Tibial nerve (tissue), 4 donors: Measurements from ENCODE around the gene ST13.

Experiments used
- EP300 ChIP-seq, 2 donors: sonication (generic); formaldehyde crosslinking; IDR thresholded peaks; one replicate each; pipeline ENCODE4 v1.6.1; 2017; ENCODE audit warnings: antibody characterized with exemption in 2 of 2, mild to moderate bottlenecking in 1 of 2
- POLR2A ChIP-seq, 2 donors: fragments of 450-650 bp; IDR thresholded peaks; one replicate each; pipeline ENCODE4 v1.6.1; 2017; ENCODE audit warnings: antibody characterized with exemption in 2 of 2, mild to moderate bottlenecking in 2 of 2, moderate library complexity in 2 of 2
- TF ChIP-seq, protein P1 (sequence below), 5 experiments: fragments of 200-600 bp in 3 of 5; fragments of 450-650 bp in 2 of 5; sonication (generic) in 3 of 5; IDR thresholded peaks; one replicate each; pipeline ENCODE4 v1.5.1; 2016 to 2019; ENCODE audit warnings: antibody characterized with exemption in 5 of 5, mild to moderate bottlenecking in 3 of 5, moderate library complexity in 2 of 5

- TF ChIP-seq, protein P1, sequence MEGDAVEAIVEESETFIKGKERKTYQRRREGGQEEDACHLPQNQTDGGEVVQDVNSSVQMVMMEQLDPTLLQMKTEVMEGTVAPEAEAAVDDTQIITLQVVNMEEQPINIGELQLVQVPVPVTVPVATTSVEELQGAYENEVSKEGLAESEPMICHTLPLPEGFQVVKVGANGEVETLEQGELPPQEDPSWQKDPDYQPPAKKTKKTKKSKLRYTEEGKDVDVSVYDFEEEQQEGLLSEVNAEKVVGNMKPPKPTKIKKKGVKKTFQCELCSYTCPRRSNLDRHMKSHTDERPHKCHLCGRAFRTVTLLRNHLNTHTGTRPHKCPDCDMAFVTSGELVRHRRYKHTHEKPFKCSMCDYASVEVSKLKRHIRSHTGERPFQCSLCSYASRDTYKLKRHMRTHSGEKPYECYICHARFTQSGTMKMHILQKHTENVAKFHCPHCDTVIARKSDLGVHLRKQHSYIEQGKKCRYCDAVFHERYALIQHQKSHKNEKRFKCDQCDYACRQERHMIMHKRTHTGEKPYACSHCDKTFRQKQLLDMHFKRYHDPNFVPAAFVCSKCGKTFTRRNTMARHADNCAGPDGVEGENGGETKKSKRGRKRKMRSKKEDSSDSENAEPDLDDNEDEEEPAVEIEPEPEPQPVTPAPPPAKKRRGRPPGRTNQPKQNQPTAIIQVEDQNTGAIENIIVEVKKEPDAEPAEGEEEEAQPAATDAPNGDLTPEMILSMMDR (IDR thresholded peaks at IDR 0.05) = peak in 1 of 5 experiments; percentile 15
- TF ChIP-seq POLR2A (IDR thresholded peaks at IDR 0.05) = no peak
- no peak for TF ChIP-seq EP300 (IDR thresholded peaks at IDR 0.05)
Observed at GRCh38 chr22:40819599-40820140, 36.8 kb downstream of the ST13 start.
